ENCODE measurements around the gene SPDYE2.
"Not testable (repeated sequence)": the region's sequence is repeated elsewhere in the genome, so short reads cannot be mapped to it uniquely, and the experiment has no call there.

- not testable (repeated sequence) for TF ChIP-seq CTCF (conservative IDR thresholded peaks at IDR 0.05; ENCODE audit: low read depth, low read length); EZH2 (IDR thresholded peaks at IDR 0.05; ENCODE audit: borderline replicate concordance, low read depth, low read length, poor library complexity, severe bottlenecking)
Observed at GRCh38 chr7:102592477-102593019, 41.5 kb downstream of the SPDYE2 start.

Data from A673 (cell line).